HG03469 (cell line): ENCODE data around the gene PRR15L.
"Not testable (repeated sequence)": the region's sequence is repeated elsewhere in the genome, so short reads cannot be mapped to it uniquely, and the experiment has no call there.

ENCODE experiments used
- ATAC-seq: cut with Tn5 transposase; IDR thresholded peaks from one replicate; pipeline ENCODE4 v1.9.1; 2021; ENCODE audit warnings: mild to moderate bottlenecking, moderate library complexity, moderate number of reproducible peaks; ENCODE audit not compliant: unreplicated experiment

PRR15L gene

GRCh38 chr17:47957591-47958490, at the start of gene PRR15L:
TSS of gene PRR15L (minus strand) at chr17:47957883. CDS start at chr17:47953234, 4,649 bp downstream.
- no peak for ATAC-seq

- no peak for ATAC-seq
Observed at GRCh38 chr17:48006936-48007709, 49.4 kb upstream of the PRR15L start.

- ATAC-seq, result no peak
Observed at GRCh38 chr17:48004983-48005382, 47.3 kb upstream of the PRR15L start.

GRCh38 chr17:48003417-48004151, 45.9 kb upstream of the PRR15L start:
- no peak for ATAC-seq

- no peak for ATAC-seq
Observed at GRCh38 chr17:48002916-48003416, 45.3 kb upstream of the PRR15L start.

GRCh38 chr17:48002266-48002915, 44.7 kb upstream of the PRR15L start:
- no peak for ATAC-seq

- ATAC-seq, result not testable (repeated sequence)
Observed at GRCh38 chr17:48001657-48002056, 44.0 kb upstream of the PRR15L start.

GRCh38 chr17:48001197-48001596, 43.5 kb upstream of the PRR15L start:
- no peak for ATAC-seq

- no peak for ATAC-seq
Observed at GRCh38 chr17:47999582-47999981, 41.9 kb upstream of the PRR15L start.

- ATAC-seq, result no peak
Observed at GRCh38 chr17:47998044-47998443, 40.4 kb upstream of the PRR15L start.

- no peak for ATAC-seq
Observed at GRCh38 chr17:47997586-47997985, 39.9 kb upstream of the PRR15L start.

GRCh38 chr17:47996201-47996600, 38.5 kb upstream of the PRR15L start:
- no peak for ATAC-seq

GRCh38 chr17:47995241-47995935, 37.7 kb upstream of the PRR15L start:
- no peak for ATAC-seq

- ATAC-seq, result no peak
Observed at GRCh38 chr17:47994724-47995123, 37.0 kb upstream of the PRR15L start.

GRCh38 chr17:47993964-47994363, 36.3 kb upstream of the PRR15L start:
- no peak for ATAC-seq

GRCh38 chr17:47993031-47993564, 35.4 kb upstream of the PRR15L start:
- no peak for ATAC-seq

GRCh38 chr17:47992216-47992615, 34.5 kb upstream of the PRR15L start:
- no peak for ATAC-seq

- ATAC-seq, result no peak
Observed at GRCh38 chr17:47990962-47991731, 33.5 kb upstream of the PRR15L start.

- no peak for ATAC-seq
Observed at GRCh38 chr17:47989700-47990099, 32.0 kb upstream of the PRR15L start.
